Measurements from ENCODE around the gene KSR2. TPM values are rescaled to one million over a fixed set of nuclear protein-coding genes. Genes with fewer than 3 reads are reported as not detected.

KSR2 gene
- total RNA-seq, 1 experiment from 2014 or later, result 2.0 TPM

DNA sequence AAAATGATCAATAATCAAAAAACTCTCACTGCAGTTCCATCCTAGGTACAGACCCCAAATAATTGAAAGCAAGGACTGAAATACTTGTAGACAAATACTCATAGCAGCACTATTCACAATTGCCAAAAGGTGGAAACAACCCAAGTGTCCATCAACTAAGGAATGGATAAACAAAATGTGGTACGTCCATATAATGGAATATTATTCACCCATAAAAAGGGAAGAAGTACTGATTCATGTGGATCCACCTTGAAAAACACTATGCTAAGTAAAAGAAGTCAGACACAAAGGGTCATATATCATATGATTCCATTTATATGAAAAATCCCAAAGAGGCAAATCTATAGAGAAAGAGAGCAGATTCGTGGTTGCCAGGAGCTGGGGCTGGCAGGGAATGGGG lies 202.8 kb downstream of the KSR2 start:
- Histone ChIP-seq H3K79me2 (ENCODE audit: low read depth) (no peaks in the 10 kb centered on the region), H3K9me3 (ENCODE audit: insufficient read depth, low read depth) (0 out of 2 replicates have a peak, but pooled peaks cover 5% of the 10 kb centered on the region), H3K36me3 (ENCODE audit: low read depth) (no peaks in the 10 kb centered on the region), H3K4me3 (no peak overlapping the region), H3F3A (ENCODE audit: insufficient read depth, low read depth) (no peaks in the 10 kb centered on the region), H3K27me3 (ENCODE audit: insufficient read depth, low read depth) (peaks cover 23% of the 10 kb centered on the region), H3K4me1 (replicated peaks; ENCODE audit: insufficient read depth) (no peaks in the 10 kb centered on the region), H4K20me1 (ENCODE audit: insufficient read depth) (peaks cover 3% of the 10 kb centered on the region; the same call in 1 of the 2 replicates), H3K27ac (no peak overlapping the region), H3K4me2 (no peak overlapping the region), H2AFZ (no peak overlapping the region), H3K9me2 (ENCODE audit: insufficient read depth) (no peaks in the 10 kb centered on the region)
- no TSS peak for BruUV-seq (replicated peaks)
- intact Hi-C loops (cut with micrococcal nuclease; ENCODE audit: unreplicated experiment), result no loop called here
- POLR2A ChIA-PET (ENCODE audit: unreplicated experiment), result no interaction called here
- DNase-seq, result no peak
- CTCF ChIA-PET, result no interaction called here
- TF ChIP-seq, protein P1, sequence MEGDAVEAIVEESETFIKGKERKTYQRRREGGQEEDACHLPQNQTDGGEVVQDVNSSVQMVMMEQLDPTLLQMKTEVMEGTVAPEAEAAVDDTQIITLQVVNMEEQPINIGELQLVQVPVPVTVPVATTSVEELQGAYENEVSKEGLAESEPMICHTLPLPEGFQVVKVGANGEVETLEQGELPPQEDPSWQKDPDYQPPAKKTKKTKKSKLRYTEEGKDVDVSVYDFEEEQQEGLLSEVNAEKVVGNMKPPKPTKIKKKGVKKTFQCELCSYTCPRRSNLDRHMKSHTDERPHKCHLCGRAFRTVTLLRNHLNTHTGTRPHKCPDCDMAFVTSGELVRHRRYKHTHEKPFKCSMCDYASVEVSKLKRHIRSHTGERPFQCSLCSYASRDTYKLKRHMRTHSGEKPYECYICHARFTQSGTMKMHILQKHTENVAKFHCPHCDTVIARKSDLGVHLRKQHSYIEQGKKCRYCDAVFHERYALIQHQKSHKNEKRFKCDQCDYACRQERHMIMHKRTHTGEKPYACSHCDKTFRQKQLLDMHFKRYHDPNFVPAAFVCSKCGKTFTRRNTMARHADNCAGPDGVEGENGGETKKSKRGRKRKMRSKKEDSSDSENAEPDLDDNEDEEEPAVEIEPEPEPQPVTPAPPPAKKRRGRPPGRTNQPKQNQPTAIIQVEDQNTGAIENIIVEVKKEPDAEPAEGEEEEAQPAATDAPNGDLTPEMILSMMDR (conservative IDR thresholded peaks at IDR 0.05), result no peak
- TF ChIP-seq EZH2 (IDR thresholded peaks at IDR 0.05; ENCODE audit: low read depth), result no peak

DNA sequence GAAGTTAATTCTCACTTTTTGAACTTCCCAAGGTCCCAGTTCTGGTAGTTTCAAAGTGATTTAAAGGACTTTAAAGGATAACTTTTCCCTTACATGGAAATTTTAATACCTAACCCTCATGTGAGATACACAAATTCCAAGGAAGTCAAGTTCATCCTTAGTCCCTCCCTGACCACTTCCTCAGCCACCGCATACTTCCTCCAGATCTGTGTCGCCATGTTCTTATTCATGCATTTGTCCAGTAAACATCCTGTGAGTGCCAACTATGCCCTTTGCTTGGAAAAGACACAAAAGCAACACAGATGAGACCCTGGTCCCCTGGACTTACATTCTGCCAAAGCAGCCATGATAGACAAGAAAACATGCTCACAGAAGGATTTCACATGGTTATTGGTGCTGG lies 206.6 kb downstream of the KSR2 start:
- Histone ChIP-seq H3K9me2 (ENCODE audit: insufficient read depth) (no peaks in the 10 kb centered on the region), H3K9me3 (ENCODE audit: insufficient read depth, low read depth) (0 out of 2 replicates have a peak, but pooled peaks cover 5% of the 10 kb centered on the region), H3F3A (ENCODE audit: insufficient read depth, low read depth) (no peaks in the 10 kb centered on the region), H2AFZ (no peak overlapping the region), H3K27ac (no peak overlapping the region), H3K4me3 (no peak overlapping the region), H3K36me3 (ENCODE audit: low read depth) (no peaks in the 10 kb centered on the region), H3K4me1 (replicated peaks; ENCODE audit: insufficient read depth) (no peaks in the 10 kb centered on the region), H3K79me2 (ENCODE audit: low read depth) (no peaks in the 10 kb centered on the region), H4K20me1 (ENCODE audit: insufficient read depth) (no peaks in the 10 kb centered on the region), H3K27me3 (ENCODE audit: insufficient read depth, low read depth) (0 out of 2 replicates have a peak, but pooled peaks cover 4% of the 10 kb centered on the region), H3K4me2 (no peak overlapping the region)
- CTCF ChIA-PET, result no interaction called here
- POLR2A ChIA-PET (ENCODE audit: unreplicated experiment), result no interaction called here
- TF ChIP-seq, protein P1 (conservative IDR thresholded peaks at IDR 0.05), result no peak
- no peak for TF ChIP-seq EZH2 (IDR thresholded peaks at IDR 0.05; ENCODE audit: low read depth)
- intact Hi-C loops (cut with micrococcal nuclease; ENCODE audit: unreplicated experiment), result no loop called here
- BruUV-seq (replicated peaks), result no TSS peak
- DNase-seq, result no peak

DNA sequence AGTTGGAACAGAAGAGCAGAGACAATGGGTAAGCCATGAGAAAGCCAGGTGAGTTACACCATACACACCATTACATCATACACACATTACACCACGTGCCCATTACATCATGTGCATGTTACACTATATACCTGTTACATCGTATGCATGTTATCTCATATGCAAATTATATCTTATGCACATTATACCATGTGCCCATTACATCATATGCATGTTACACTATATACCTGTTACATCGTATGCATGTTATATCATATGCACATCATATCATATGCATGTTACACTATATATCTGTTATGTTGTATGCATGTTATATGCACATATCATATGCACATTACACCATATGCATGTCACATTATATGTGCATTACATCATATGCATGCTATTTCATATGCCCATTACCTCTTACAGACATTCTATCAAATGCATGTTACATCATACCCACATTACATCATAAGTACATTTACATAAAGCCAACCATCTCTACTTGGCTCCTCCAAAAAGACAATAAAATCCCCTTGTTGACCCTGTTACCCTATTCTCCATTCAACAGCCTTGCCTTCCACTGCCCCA lies 207.2 kb downstream of the KSR2 start:
- Histone ChIP-seq H3K36me3 (ENCODE audit: low read depth) (no peaks in the 10 kb centered on the region), H3K9me3 (ENCODE audit: insufficient read depth, low read depth) (0 out of 2 replicates have a peak, but pooled peaks cover 5% of the 10 kb centered on the region), H3K27ac (no peak overlapping the region), H3K4me1 (replicated peaks; ENCODE audit: insufficient read depth) (no peaks in the 10 kb centered on the region), H3K79me2 (ENCODE audit: low read depth) (no peaks in the 10 kb centered on the region), H4K20me1 (ENCODE audit: insufficient read depth) (no peaks in the 10 kb centered on the region), H3K9me2 (ENCODE audit: insufficient read depth) (no peaks in the 10 kb centered on the region), H3F3A (ENCODE audit: insufficient read depth, low read depth) (no peaks in the 10 kb centered on the region), H3K4me3 (no peak overlapping the region), H2AFZ (no peak overlapping the region), H3K27me3 (ENCODE audit: insufficient read depth, low read depth) (0 out of 2 replicates have a peak, but pooled peaks cover 4% of the 10 kb centered on the region), H3K4me2 (no peak overlapping the region)
- BruUV-seq (replicated peaks), result no TSS peak
- CTCF ChIA-PET, result no interaction called here
- TF ChIP-seq, protein P1 (conservative IDR thresholded peaks at IDR 0.05), result no peak
- TF ChIP-seq EZH2 (IDR thresholded peaks at IDR 0.05; ENCODE audit: low read depth), result no peak
- intact Hi-C loops (cut with micrococcal nuclease; ENCODE audit: unreplicated experiment), result no loop called here
- POLR2A ChIA-PET (ENCODE audit: unreplicated experiment), result no interaction called here
- DNase-seq, result no peak
